H9 (cell line): ENCODE measurements around the gene ZCCHC7. TPM values are rescaled to one million over a fixed set of nuclear protein-coding genes. Genes with fewer than 3 reads are reported as not detected.

Experiments
- DNase-seq: peaks from one replicate; pipeline ENCODE4 v3.0.0-alpha.2; 2017
- H2AFZ ChIP-seq: one replicate; pipeline ENCODE4 v1.6.1; 2013; ENCODE audit warnings: mild to moderate bottlenecking, low read length, control low read depth, moderate library complexity
- H2AK5ac ChIP-seq: 2 replicates; pipeline ENCODE4 v1.6.1; 2013; ENCODE audit warnings: low read length, control low read depth, mixed read lengths; ENCODE audit not compliant: insufficient read length
- H2BK120ac ChIP-seq: one replicate; pipeline ENCODE4 v1.6.1; 2013; ENCODE audit warnings: low read depth, mild to moderate bottlenecking, low read length, control low read depth, inconsistent platforms; ENCODE audit not compliant: poor library complexity, severe bottlenecking
- H2BK12ac ChIP-seq: 2 replicates; pipeline ENCODE4 v1.6.1; 2013; ENCODE audit warnings: low read length, control low read depth, mixed read lengths, low read depth; ENCODE audit not compliant: insufficient read length
- H2BK15ac ChIP-seq: 2 replicates; pipeline ENCODE4 v1.6.1; 2013; ENCODE audit warnings: low read depth, low read length, control low read depth
- H2BK20ac ChIP-seq: one replicate; pipeline ENCODE4 v1.6.1; 2013; ENCODE audit warnings: low read depth, mild to moderate bottlenecking, low read length, control low read depth, inconsistent platforms; ENCODE audit not compliant: poor library complexity, severe bottlenecking
- H2BK5ac ChIP-seq: 2 replicates; pipeline ENCODE4 v1.6.1; 2013; ENCODE audit warnings: low read length, control low read depth, mixed read lengths; ENCODE audit not compliant: insufficient read length
- H3K14ac ChIP-seq: 2 replicates; pipeline ENCODE4 v1.6.1; 2013; ENCODE audit warnings: low read length, control low read depth; ENCODE audit not compliant: insufficient read depth
- H3K18ac ChIP-seq: 2 replicates; pipeline ENCODE4 v1.6.1; 2013; ENCODE audit warnings: low read depth, mild to moderate bottlenecking, mixed read lengths, low read length, control low read depth; ENCODE audit not compliant: insufficient read length
- H3K23ac ChIP-seq: 2 replicates; pipeline ENCODE4 v1.6.1; 2013; ENCODE audit warnings: low read length, control low read depth, mixed read lengths, low read depth; ENCODE audit not compliant: insufficient read length
- H3K23me2 ChIP-seq: 2 replicates; pipeline ENCODE4 v1.6.1; 2013; ENCODE audit warnings: low read depth, mild to moderate bottlenecking, mixed read lengths, low read length, control low read depth; ENCODE audit not compliant: insufficient read length, poor library complexity, severe bottlenecking
- H3K27ac ChIP-seq: 2 replicates; pipeline ENCODE4 v1.5.1; 2013; ENCODE audit warnings: low read length, control low read depth, mixed read lengths, low read depth; ENCODE audit not compliant: insufficient read length
- H3K27me3 ChIP-seq: 2 replicates; pipeline ENCODE4 v1.6.1; 2013; ENCODE audit warnings: low read length, control low read depth, inconsistent platforms; ENCODE audit not compliant: insufficient read depth
- H3K4ac ChIP-seq: 2 replicates; pipeline ENCODE4 v1.6.1; 2013; ENCODE audit warnings: low read depth, mild to moderate bottlenecking, control low read depth, inconsistent platforms, low read length, moderate library complexity
- H3K4me1 ChIP-seq: 2 replicates; pipeline ENCODE4 v1.6.1; 2013; ENCODE audit warnings: low read length, control low read depth, inconsistent platforms; ENCODE audit not compliant: insufficient read depth
- H3K4me2 ChIP-seq: 2 replicates; pipeline ENCODE4 v1.6.1; 2013; ENCODE audit warnings: low read length, control low read depth, mixed read lengths; ENCODE audit not compliant: insufficient read length, insufficient read depth
- H3K56ac ChIP-seq: 2 replicates; pipeline ENCODE4 v1.6.1; 2013; ENCODE audit warnings: low read depth, mild to moderate bottlenecking, mixed read lengths, low read length, control low read depth; ENCODE audit not compliant: insufficient read length
- H3K79me1 ChIP-seq: 2 replicates; pipeline ENCODE4 v1.6.1; 2013; ENCODE audit warnings: low read depth, mild to moderate bottlenecking, moderate library complexity, low read length, control low read depth, inconsistent platforms; ENCODE audit not compliant: insufficient read depth, poor library complexity, severe bottlenecking
- H3K79me2 ChIP-seq: 2 replicates; pipeline ENCODE4 v1.6.1; 2013; ENCODE audit warnings: low read length, control low read depth, inconsistent platforms; ENCODE audit not compliant: insufficient read depth
- H3K9ac ChIP-seq: 2 replicates; pipeline ENCODE4 v1.6.1; 2013; ENCODE audit warnings: low read length, control low read depth, mixed read lengths; ENCODE audit not compliant: insufficient read length; ENCODE audit errors: extremely low read depth
- H3K9me3 ChIP-seq: one replicate; pipeline ENCODE4 v1.6.1; 2013; ENCODE audit warnings: low read depth, low read length, inconsistent platforms; ENCODE audit not compliant: control insufficient read depth
- H3T11ph ChIP-seq: one replicate; pipeline ENCODE4 v1.6.1; 2013; ENCODE audit warnings: mild to moderate bottlenecking, low read length, control low read depth, inconsistent platforms
- H4K20me1 ChIP-seq: one replicate; pipeline ENCODE4 v1.6.1; 2013; ENCODE audit not compliant: control insufficient read depth, insufficient read length, insufficient read depth
- H4K5ac ChIP-seq: 2 replicates; pipeline ENCODE4 v1.6.1; 2013; ENCODE audit warnings: low read depth, mild to moderate bottlenecking, mixed read lengths, low read length, control low read depth; ENCODE audit not compliant: insufficient read length
- H4K8ac ChIP-seq: replicated peaks from 2 replicates; pipeline ENCODE4 v1.6.1; 2013; ENCODE audit warnings: low read length, control low read depth, mixed read lengths, low read depth; ENCODE audit not compliant: insufficient read length
- H4K91ac ChIP-seq: 2 replicates; pipeline ENCODE4 v1.6.1; 2013; ENCODE audit warnings: low read depth, mild to moderate bottlenecking, moderate library complexity, mixed read lengths, low read length, control low read depth; ENCODE audit not compliant: insufficient read length
- H3K27ac Mint-ChIP-seq, 3 experiments: 2 replicates in 2 of 3; 3 replicates in 1 of 3; pipeline ENCODE4 v1.8.0; 2020 to 2021; ENCODE audit warnings: mixed read lengths in 3 of 3, mild to moderate bottlenecking in 1 of 3, moderate library complexity in 1 of 3
- H3K27me3 Mint-ChIP-seq: 2 replicates; pipeline ENCODE4 v1.8.0; 2021; ENCODE audit warnings: low read depth, mild to moderate bottlenecking, moderate library complexity, mixed read lengths
- H3K36me3 Mint-ChIP-seq, 3 experiments: 2 replicates in 2 of 3; 3 replicates in 1 of 3; pipeline ENCODE4 v1.8.0; 2020 to 2021; ENCODE audit warnings: low read depth in 3 of 3, mixed read lengths in 3 of 3; ENCODE audit not compliant: insufficient read depth in 1 of 3
- H3K4me1 Mint-ChIP-seq, 2 experiments: 2 replicates each; pipeline ENCODE4 v1.8.0; 2020; ENCODE audit warnings: mixed read lengths in 2 of 2
- H3K4me3 Mint-ChIP-seq, 2 experiments: 2 replicates in 1 of 2; 3 replicates in 1 of 2; pipeline ENCODE4 v1.8.0; 2020 to 2021; ENCODE audit warnings: mild to moderate bottlenecking in 2 of 2, mixed read lengths in 2 of 2, moderate library complexity in 1 of 2
- H3K9me3 Mint-ChIP-seq, 2 experiments: 2 replicates in 1 of 2; 3 replicates in 1 of 2; pipeline ENCODE4 v1.8.0; 2020; ENCODE audit warnings: mild to moderate bottlenecking in 2 of 2, mixed read lengths in 2 of 2, moderate library complexity in 1 of 2
- WGBS: extraction: QIAGEN DNeasy Blood & Tissue Kit; methylation state at CpG from one replicate; pipeline ENCODE4 v1.1.7; 2013; ENCODE audit warnings: missing lambda C conversion rate, low lambda C conversion rate, mixed read lengths; ENCODE audit not compliant: insufficient read length; ENCODE audit errors: extremely low coverage; 5-methylcytosine and 5-hydroxymethylcytosine counted together
- total RNA-seq: library from RNA; stranded (reverse); gene quantifications from 2 replicates; pipeline ENCODE4 v1.2.1, GENCODE V29; 2021
- TF ChIP-seq, protein P1 (sequence below): fragments of 200-600 bp; sonication (generic); conservative IDR thresholded peaks from 3 replicates; pipeline ENCODE4 v1.8.0; 2021; ENCODE audit warnings: antibody characterized with exemption, mild to moderate bottlenecking

ZCCHC7 gene
- total RNA-seq, 1 experiment from 2014 or later, result 20.3 TPM

GRCh38 chr9:37242089-37242488 lies 121.7 kb downstream of the ZCCHC7 start:
- Histone ChIP-seq H2BK120ac (no peak overlapping the region), H3K9ac (no peak overlapping the region), H3K56ac (no peak overlapping the region), H3K14ac (no peak overlapping the region), H3K4me1 (peaks cover 9% of the 10 kb centered on the region; the same call in 1 of the 2 replicates), H2BK20ac (no peak overlapping the region), H3K79me1 (no peaks in the 10 kb centered on the region), H4K5ac (no peak overlapping the region), H4K91ac (no peak overlapping the region), H3K4ac (no peak overlapping the region), H3K79me2 (no peaks in the 10 kb centered on the region), H3K23ac (no peak overlapping the region), H3K18ac (no peak overlapping the region), H4K20me1 (no peaks in the 10 kb centered on the region), H3K4me2 (no peak overlapping the region), H4K8ac (no peak overlapping the region), H2BK15ac (no peak overlapping the region), H3K9me3 (no peaks in the 10 kb centered on the region), H3K27me3 (no peaks in the 10 kb centered on the region), H3K27ac (no peak overlapping the region), H2AK5ac (no peak overlapping the region), H3T11ph (no peak overlapping the region), H2BK5ac (no peak overlapping the region), H2BK12ac (no peak overlapping the region), H2AFZ (no peak overlapping the region), H3K23me2 (no peaks in the 10 kb centered on the region)
- TF ChIP-seq, protein P1, sequence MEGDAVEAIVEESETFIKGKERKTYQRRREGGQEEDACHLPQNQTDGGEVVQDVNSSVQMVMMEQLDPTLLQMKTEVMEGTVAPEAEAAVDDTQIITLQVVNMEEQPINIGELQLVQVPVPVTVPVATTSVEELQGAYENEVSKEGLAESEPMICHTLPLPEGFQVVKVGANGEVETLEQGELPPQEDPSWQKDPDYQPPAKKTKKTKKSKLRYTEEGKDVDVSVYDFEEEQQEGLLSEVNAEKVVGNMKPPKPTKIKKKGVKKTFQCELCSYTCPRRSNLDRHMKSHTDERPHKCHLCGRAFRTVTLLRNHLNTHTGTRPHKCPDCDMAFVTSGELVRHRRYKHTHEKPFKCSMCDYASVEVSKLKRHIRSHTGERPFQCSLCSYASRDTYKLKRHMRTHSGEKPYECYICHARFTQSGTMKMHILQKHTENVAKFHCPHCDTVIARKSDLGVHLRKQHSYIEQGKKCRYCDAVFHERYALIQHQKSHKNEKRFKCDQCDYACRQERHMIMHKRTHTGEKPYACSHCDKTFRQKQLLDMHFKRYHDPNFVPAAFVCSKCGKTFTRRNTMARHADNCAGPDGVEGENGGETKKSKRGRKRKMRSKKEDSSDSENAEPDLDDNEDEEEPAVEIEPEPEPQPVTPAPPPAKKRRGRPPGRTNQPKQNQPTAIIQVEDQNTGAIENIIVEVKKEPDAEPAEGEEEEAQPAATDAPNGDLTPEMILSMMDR, result no peak
- no peak for DNase-seq
- peaks cover 35 to 46% of the 10 kb centered on the region in 2 experiments for H3K4me1 Mint-ChIP-seq
- peak overlapping the region in 1 of 3 experiments; percentile 58; a peak in 1 of 7 replicates for H3K27ac Mint-ChIP-seq
- H3K27me3 Mint-ChIP-seq, result no peaks in the 10 kb centered on the region
- no peaks in the 10 kb centered on the region; a peak in 1 of 7 replicates for H3K36me3 Mint-ChIP-seq
- H3K9me3 Mint-ChIP-seq, result no peaks in the 10 kb centered on the region
- WGBS, result no CpG with 5 or more reads among the region's 1 CpG
- H3K4me3 Mint-ChIP-seq, result no peak overlapping the region
